Measurements from ENCODE around the gene PSMB5. TPM values are rescaled to one million over a fixed set of nuclear protein-coding genes. Genes with fewer than 3 reads are reported as not detected.

The PSMB5 gene
- total RNA-seq, 1 experiment from 2014 or later, result 162 TPM

- TSS peak; percentile 0 for BruUV-seq (replicated peaks)
- Mint-ChIP-seq H3K36me3 (ENCODE audit: insufficient read depth, unreplicated experiment) (peaks cover 82% of the 10 kb centered on the region), H3K4me1 (ENCODE audit: insufficient read depth, unreplicated experiment) (peaks cover 26% of the 10 kb centered on the region), H3K27me3 (ENCODE audit: insufficient read depth, unreplicated experiment) (no peaks in the 10 kb centered on the region), H3K9me3 (ENCODE audit: unreplicated experiment) (no peaks in the 10 kb centered on the region), H3K4me3 (ENCODE audit: unreplicated experiment) (no peak overlapping the region), H3K27ac (ENCODE audit: low read depth, unreplicated experiment) (no peak overlapping the region)
- no peak for DNase-seq (ENCODE audit: unreplicated experiment)
- TF ChIP-seq CTCF (IDR thresholded peaks at IDR 0.05; ENCODE audit: unreplicated experiment), result no peak
- ChIA-PET POLR2A (interaction anchor here (0.7 to 1.9 kb wide), 12 partner anchors 9 to 233 kb away, joined by 3 to 27 read pairs (median 4); partner anchors contain the start of genes ACIN1, AJUBA, C14orf119 and CDH24), CTCF (interaction anchor here (0.6 to 16.3 kb wide), 52 partner anchors 10 to 1618 kb away, joined by 3 to 620 read pairs (median 6); partner anchors contain the start of genes ACIN1, AJUBA, C14orf119 and CDH24)
- intact Hi-C loops (cut with micrococcal nuclease), result loop anchor here (1.0 kb wide), 1 partner anchor 40 kb away; no protein-coding TSS in a partner anchor
Observed at GRCh38 chr14:23069413-23069806, 34.7 kb upstream of the PSMB5 start.

GRCh38 chr14:23068789-23069412, 34.2 kb upstream of the PSMB5 start:
- CTCF ChIA-PET, result interaction anchor here (0.6 to 16.3 kb wide), 72 partner anchors 10 to 1618 kb away, joined by 3 to 620 read pairs (median 5); partner anchors contain the start of genes ACIN1, AJUBA, C14orf119 and CDH24
- H3K4me3 Mint-ChIP-seq (ENCODE audit: unreplicated experiment), result peak overlapping the region; percentile 50
- no peak overlapping the region for H3K27ac Mint-ChIP-seq (ENCODE audit: low read depth, unreplicated experiment)
- BruUV-seq (replicated peaks), result no TSS peak
- H3K27me3 Mint-ChIP-seq (ENCODE audit: insufficient read depth, unreplicated experiment), result no peaks in the 10 kb centered on the region
- DNase-seq (ENCODE audit: unreplicated experiment), result peak; percentile 93
- intact Hi-C loops (cut with micrococcal nuclease), result loop anchor here (1.0 kb wide), 1 partner anchor 40 kb away; no protein-coding TSS in a partner anchor
- POLR2A ChIA-PET, result interaction anchor here (0.6 to 1.9 kb wide), 18 partner anchors 9 to 301 kb away, joined by 3 to 27 read pairs (median 3); partner anchors contain the start of genes ACIN1, AJUBA, C14orf119 and CDH24
- H3K9me3 Mint-ChIP-seq (ENCODE audit: unreplicated experiment), result no peaks in the 10 kb centered on the region
- H3K36me3 Mint-ChIP-seq (ENCODE audit: insufficient read depth, unreplicated experiment), result peaks cover 82% of the 10 kb centered on the region
- H3K4me1 Mint-ChIP-seq (ENCODE audit: insufficient read depth, unreplicated experiment), result peaks cover 26% of the 10 kb centered on the region
- peak; percentile 94 for TF ChIP-seq CTCF (IDR thresholded peaks at IDR 0.05; ENCODE audit: unreplicated experiment)

- BruUV-seq (replicated peaks), result no TSS peak
- intact Hi-C loops (cut with micrococcal nuclease), result no loop called here
- H3K4me1 Mint-ChIP-seq (ENCODE audit: insufficient read depth, unreplicated experiment), result peaks cover 31% of the 10 kb centered on the region
- H3K9me3 Mint-ChIP-seq (ENCODE audit: unreplicated experiment), result no peaks in the 10 kb centered on the region
- H3K4me3 Mint-ChIP-seq (ENCODE audit: unreplicated experiment), result peak overlapping the region; percentile 50
- H3K27ac Mint-ChIP-seq (ENCODE audit: low read depth, unreplicated experiment), result no peak overlapping the region
- no peak for TF ChIP-seq CTCF (IDR thresholded peaks at IDR 0.05; ENCODE audit: unreplicated experiment)
- peaks cover 82% of the 10 kb centered on the region for H3K36me3 Mint-ChIP-seq (ENCODE audit: insufficient read depth, unreplicated experiment)
- H3K27me3 Mint-ChIP-seq (ENCODE audit: insufficient read depth, unreplicated experiment), result no peaks in the 10 kb centered on the region
- DNase-seq (ENCODE audit: unreplicated experiment), result no peak
- POLR2A ChIA-PET, result interaction anchor here (0.6 to 1.9 kb wide), 18 partner anchors 8 to 300 kb away, joined by 3 to 27 read pairs (median 3); partner anchors contain the start of genes ACIN1, C14orf119, CDH24 and PPP1R3E
- CTCF ChIA-PET, result interaction anchor here (0.6 to 16.3 kb wide), 70 partner anchors 9 to 1046 kb away, joined by 3 to 620 read pairs (median 5); partner anchors contain the start of genes ACIN1, AJUBA, C14orf119 and CDH24
Observed at GRCh38 chr14:23067847-23068788, 33.4 kb upstream of the PSMB5 start.

All from MCF 10A (cell line).